ENCODE data around the gene HMGN2. TPM values are rescaled to one million over a fixed set of nuclear protein-coding genes. Genes with fewer than 3 reads are reported as not detected.

The HMGN2 gene
- total RNA-seq, 1 experiment from 2014 or later: 414 TPM

DNA sequence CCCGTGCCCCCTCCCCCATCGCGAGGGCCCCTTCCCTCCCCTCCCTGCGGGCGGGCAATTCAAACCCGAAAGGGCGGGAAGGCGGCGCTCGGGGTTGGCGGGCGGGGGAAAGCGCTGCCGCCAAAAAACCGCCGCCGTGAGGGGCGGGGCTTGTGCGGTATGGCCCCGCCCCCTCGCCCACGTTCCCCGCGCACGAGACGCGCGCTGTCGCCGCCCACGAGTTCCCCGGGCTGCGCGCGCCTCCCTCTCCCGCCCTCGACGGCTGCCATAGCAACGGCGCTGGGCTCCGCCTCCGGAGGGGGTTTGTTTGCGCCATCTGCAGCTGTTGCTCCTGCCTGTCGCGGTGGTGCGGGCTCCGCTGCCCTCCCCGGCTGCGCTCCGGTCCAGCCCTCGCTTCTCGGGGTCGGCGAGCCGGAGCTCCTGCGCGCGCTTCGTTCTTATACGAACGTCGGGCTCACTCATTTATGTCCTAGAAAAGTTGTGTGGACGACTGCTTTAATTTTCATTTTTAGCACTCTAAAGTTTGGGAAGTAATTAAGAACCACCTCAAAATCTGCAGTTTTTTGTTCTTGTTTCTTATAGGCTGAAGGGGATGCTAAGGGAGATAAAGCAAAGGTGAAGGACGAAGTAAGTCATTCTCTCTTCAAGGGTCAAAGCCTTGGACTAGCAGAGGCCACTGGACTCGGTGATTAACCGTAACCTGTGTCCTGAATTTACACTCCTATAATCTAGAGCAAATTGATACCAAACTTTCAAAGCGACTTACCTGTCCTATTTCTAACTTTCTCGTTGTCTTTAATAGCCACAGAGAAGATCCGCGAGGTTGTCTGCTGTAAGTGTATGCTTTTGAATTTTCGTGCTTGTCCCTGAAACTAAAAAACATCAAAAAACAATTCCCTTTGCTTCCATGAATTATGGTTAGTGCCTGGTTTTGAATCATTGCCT lies 933 bp downstream of the HMGN2 start:
- peak overlapping the region; percentile 86 for H3K27ac Mint-ChIP-seq
- H3K27me3 Mint-ChIP-seq (ENCODE audit: low read depth): no peaks in the 10 kb centered on the region; the same call in 1 of the 2 replicates
- ATAC-seq (peak; percentile 59), DNase-seq (ENCODE audit: low spot score) (peak; percentile 96)
- no peaks in the 10 kb centered on the region for H3K9me3 Mint-ChIP-seq
- peaks cover 55% of the 10 kb centered on the region for H3K36me3 Mint-ChIP-seq
- H3K4me1 Mint-ChIP-seq: peaks cover 31% of the 10 kb centered on the region
- H3K4me3 Mint-ChIP-seq: peak overlapping the region; percentile 89
- ChIA-PET CTCF (interaction anchor here (1.0 to 3.8 kb wide), 4 partner anchors 9 to 56 kb away, joined by 3 to 33 read pairs (median 12); partner anchors contain the start of gene RPS6KA1), POLR2A (interaction anchor here (0.6 to 3.8 kb wide), 4 partner anchors 28 to 193 kb away, joined by 3 to 22 read pairs (median 11); partner anchors contain the start of genes LIN28A and SH3BGRL3)
- TF ChIP-seq, protein P1, sequence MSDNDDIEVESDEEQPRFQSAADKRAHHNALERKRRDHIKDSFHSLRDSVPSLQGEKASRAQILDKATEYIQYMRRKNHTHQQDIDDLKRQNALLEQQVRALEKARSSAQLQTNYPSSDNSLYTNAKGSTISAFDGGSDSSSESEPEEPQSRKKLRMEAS (CRISPR knock-in tag; IDR thresholded peaks at IDR 0.05): peak; percentile 77
- TF ChIP-seq FOXK1 (CRISPR knock-in tag; IDR thresholded peaks at IDR 0.05) (peak; percentile 82), E2F4 (CRISPR knock-in tag; IDR thresholded peaks at IDR 0.05; ENCODE audit: borderline replicate concordance, low read depth) (peak; percentile 56; the same call in 1 of the 2 replicates), AR (CRISPR knock-in tag; IDR thresholded peaks at IDR 0.05) (no peak), ELF4 (CRISPR knock-in tag; IDR thresholded peaks at IDR 0.05; ENCODE audit: low read depth) (no peak), PRRX2 (CRISPR knock-in tag; IDR thresholded peaks at IDR 0.05) (no peak), NR2C2 (CRISPR knock-in tag; IDR thresholded peaks at IDR 0.05) (no peak), ZNF671 (CRISPR knock-in tag; IDR thresholded peaks at IDR 0.05) (0 out of 2 replicates have a peak, but pooled peaks have one; percentile 44), GABPB1 (CRISPR knock-in tag; IDR thresholded peaks at IDR 0.05) (no peak), TEAD4 (CRISPR knock-in tag; IDR thresholded peaks at IDR 0.05) (no peak), CREM (CRISPR knock-in tag; IDR thresholded peaks at IDR 0.05) (no peak), MXD4 (CRISPR knock-in tag; IDR thresholded peaks at IDR 0.05; ENCODE audit: borderline replicate concordance) (no peak), ZNF532 (CRISPR knock-in tag; IDR thresholded peaks at IDR 0.05; ENCODE audit: borderline replicate concordance) (no peak), ETV6 (CRISPR knock-in tag; IDR thresholded peaks at IDR 0.05) (no peak; the same call in 1 of the 2 replicates), SP1 (CRISPR knock-in tag; conservative IDR thresholded peaks at IDR 0.05) (peak; percentile 81), GRHL2 (CRISPR knock-in tag; IDR thresholded peaks at IDR 0.05; ENCODE audit: insufficient replicate concordance, severe bottlenecking) (no peak), ZNF423 (CRISPR knock-in tag; IDR thresholded peaks at IDR 0.05) (no peak), OVOL2 (CRISPR knock-in tag; IDR thresholded peaks at IDR 0.05; ENCODE audit: borderline replicate concordance) (no peak), IRF2 (CRISPR knock-in tag; IDR thresholded peaks at IDR 0.05; ENCODE audit: borderline replicate concordance, low read depth) (no peak), USF1 (CRISPR knock-in tag; IDR thresholded peaks at IDR 0.05) (peak; percentile 39; the same call in 1 of the 2 replicates), SOX15 (CRISPR knock-in tag; IDR thresholded peaks at IDR 0.05) (no peak), SMAD3 (CRISPR knock-in tag; IDR thresholded peaks at IDR 0.05; ENCODE audit: borderline replicate concordance) (no peak)
- TF ChIP-seq, protein P2, sequence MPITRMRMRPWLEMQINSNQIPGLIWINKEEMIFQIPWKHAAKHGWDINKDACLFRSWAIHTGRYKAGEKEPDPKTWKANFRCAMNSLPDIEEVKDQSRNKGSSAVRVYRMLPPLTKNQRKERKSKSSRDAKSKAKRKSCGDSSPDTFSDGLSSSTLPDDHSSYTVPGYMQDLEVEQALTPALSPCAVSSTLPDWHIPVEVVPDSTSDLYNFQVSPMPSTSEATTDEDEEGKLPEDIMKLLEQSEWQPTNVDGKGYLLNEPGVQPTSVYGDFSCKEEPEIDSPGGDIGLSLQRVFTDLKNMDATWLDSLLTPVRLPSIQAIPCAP (CRISPR knock-in tag; IDR thresholded peaks at IDR 0.05): no peak
- TF ChIP-seq, protein P3, sequence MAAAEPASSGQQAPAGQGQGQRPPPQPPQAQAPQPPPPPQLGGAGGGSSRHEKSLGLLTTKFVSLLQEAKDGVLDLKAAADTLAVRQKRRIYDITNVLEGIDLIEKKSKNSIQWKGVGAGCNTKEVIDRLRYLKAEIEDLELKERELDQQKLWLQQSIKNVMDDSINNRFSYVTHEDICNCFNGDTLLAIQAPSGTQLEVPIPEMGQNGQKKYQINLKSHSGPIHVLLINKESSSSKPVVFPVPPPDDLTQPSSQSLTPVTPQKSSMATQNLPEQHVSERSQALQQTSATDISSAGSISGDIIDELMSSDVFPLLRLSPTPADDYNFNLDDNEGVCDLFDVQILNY (CRISPR knock-in tag; IDR thresholded peaks at IDR 0.05): peak; percentile 95

Data from WTC11 (cell line).